Measurements from ENCODE around the gene ICOSLG.
"Not testable (repeated sequence)": the region's sequence is repeated elsewhere in the genome, so short reads cannot be mapped to it uniquely, and the experiment has no call there.

Gene ICOSLG

GRCh38 chr21:44176127-44176526 lies 64.6 kb downstream of the ICOSLG start:
- DNase-seq (ENCODE audit: low spot score) = not testable (repeated sequence)

DNA sequence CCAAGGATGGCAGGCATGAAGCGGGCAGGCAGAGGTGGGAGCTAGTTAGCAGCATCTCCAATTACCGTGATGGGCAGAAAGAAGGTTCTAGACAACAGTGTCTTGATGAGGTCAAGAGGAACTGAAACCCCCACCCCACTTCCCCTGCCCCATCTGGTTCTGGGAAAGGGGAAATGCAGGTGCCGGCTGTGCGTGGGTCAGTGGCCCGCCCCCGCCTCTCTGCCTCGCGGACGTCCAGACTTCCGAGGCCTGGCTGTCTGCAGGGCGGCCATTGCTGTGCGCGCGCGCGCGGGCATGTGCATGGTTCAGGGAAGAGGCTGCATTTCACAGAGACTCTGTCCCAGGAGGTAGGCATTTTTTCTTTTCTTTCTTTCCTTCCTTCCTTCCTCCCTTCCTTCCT lies 65.6 kb downstream of the ICOSLG start:
- not testable (repeated sequence) for DNase-seq (ENCODE audit: low spot score)
